ENCODE measurements around the gene APC2.

GRCh38 chr19:1497578-1498235, 47.8 kb downstream of the APC2 start:
- TF ChIP-seq, protein P1, sequence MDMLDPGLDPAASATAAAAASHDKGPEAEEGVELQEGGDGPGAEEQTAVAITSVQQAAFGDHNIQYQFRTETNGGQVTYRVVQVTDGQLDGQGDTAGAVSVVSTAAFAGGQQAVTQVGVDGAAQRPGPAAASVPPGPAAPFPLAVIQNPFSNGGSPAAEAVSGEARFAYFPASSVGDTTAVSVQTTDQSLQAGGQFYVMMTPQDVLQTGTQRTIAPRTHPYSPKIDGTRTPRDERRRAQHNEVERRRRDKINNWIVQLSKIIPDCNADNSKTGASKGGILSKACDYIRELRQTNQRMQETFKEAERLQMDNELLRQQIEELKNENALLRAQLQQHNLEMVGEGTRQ (CRISPR knock-in tag; IDR thresholded peaks at IDR 0.05): no peak
- TF ChIP-seq ATF2 (CRISPR knock-in tag; IDR thresholded peaks at IDR 0.05; ENCODE audit: borderline replicate concordance, low read depth) (no peak), CTCF (IDR thresholded peaks at IDR 0.05) (no peak), TEAD4 (CRISPR knock-in tag; IDR thresholded peaks at IDR 0.05) (no peak)
- TF ChIP-seq, protein P2, sequence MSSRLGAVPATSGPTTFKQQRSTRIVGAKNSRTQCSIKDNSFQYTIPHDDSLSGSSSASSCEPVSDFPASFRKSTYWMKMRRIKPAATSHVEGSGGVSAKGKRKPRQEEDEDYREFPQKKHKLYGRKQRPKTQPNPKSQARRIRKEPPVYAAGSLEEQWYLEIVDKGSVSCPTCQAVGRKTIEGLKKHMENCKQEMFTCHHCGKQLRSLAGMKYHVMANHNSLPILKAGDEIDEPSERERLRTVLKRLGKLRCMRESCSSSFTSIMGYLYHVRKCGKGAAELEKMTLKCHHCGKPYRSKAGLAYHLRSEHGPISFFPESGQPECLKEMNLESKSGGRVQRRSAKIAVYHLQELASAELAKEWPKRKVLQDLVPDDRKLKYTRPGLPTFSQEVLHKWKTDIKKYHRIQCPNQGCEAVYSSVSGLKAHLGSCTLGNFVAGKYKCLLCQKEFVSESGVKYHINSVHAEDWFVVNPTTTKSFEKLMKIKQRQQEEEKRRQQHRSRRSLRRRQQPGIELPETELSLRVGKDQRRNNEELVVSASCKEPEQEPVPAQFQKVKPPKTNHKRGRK (CRISPR knock-in tag; IDR thresholded peaks at IDR 0.05; ENCODE audit: borderline replicate concordance): no peak
- TF ChIP-seq, protein P3, sequence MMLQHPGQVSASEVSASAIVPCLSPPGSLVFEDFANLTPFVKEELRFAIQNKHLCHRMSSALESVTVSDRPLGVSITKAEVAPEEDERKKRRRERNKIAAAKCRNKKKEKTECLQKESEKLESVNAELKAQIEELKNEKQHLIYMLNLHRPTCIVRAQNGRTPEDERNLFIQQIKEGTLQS (CRISPR knock-in tag; conservative IDR thresholded peaks at IDR 0.05): no peak

Data from WTC11 (cell line).